Effector memory CD4-positive, alpha-beta T cell (primary cell): Measurements from ENCODE around the gene TRAPPC6A.

Experiments used
- DNase-seq, 3 donors: peaks; one replicate each; pipeline ENCODE4 v3.0.0-alpha.2; 2020
- H3K27ac ChIP-seq: 2 replicates; pipeline ENCODE4 v1.7.0; 2013; ENCODE audit warnings: mild to moderate bottlenecking, low read length, moderate library complexity; ENCODE audit not compliant: insufficient read depth, poor library complexity, severe bottlenecking
- H3K27me3 ChIP-seq: replicated peaks from 2 replicates; pipeline ENCODE4 v1.7.0; 2013; ENCODE audit warnings: mild to moderate bottlenecking, low read length; ENCODE audit not compliant: insufficient read depth, control insufficient read depth, poor library complexity, severe bottlenecking
- H3K36me3 ChIP-seq: 2 replicates; pipeline ENCODE4 v1.7.0; 2013; ENCODE audit warnings: mild to moderate bottlenecking, low read length, moderate library complexity; ENCODE audit not compliant: control insufficient read depth, insufficient read depth
- H3K4me1 ChIP-seq: 2 replicates; pipeline ENCODE4 v1.7.0; 2013; ENCODE audit warnings: low read length, mild to moderate bottlenecking; ENCODE audit not compliant: control insufficient read depth, insufficient read depth, poor library complexity, severe bottlenecking
- H3K4me3 ChIP-seq: 2 replicates; pipeline ENCODE4 v1.7.0; 2013; ENCODE audit warnings: low read length, low read depth, mild to moderate bottlenecking; ENCODE audit not compliant: insufficient read depth, poor library complexity, severe bottlenecking
- H3K9me3 ChIP-seq: 2 replicates; pipeline ENCODE4 v1.7.0; 2013; ENCODE audit warnings: mild to moderate bottlenecking, low read length, moderate library complexity; ENCODE audit not compliant: control insufficient read depth

Gene TRAPPC6A

GRCh38 chr19:45158503-45159209 is 19.4 kb downstream of the TRAPPC6A start:
- Histone ChIP-seq H3K4me1 (peaks cover 5% of the 10 kb centered on the region), H3K9me3 (no peaks in the 10 kb centered on the region), H3K27me3 (no peaks in the 10 kb centered on the region), H3K4me3 (no peak overlapping the region), H3K27ac (no peak overlapping the region), H3K36me3 (no peaks in the 10 kb centered on the region)
- no peak for DNase-seq

DNA sequence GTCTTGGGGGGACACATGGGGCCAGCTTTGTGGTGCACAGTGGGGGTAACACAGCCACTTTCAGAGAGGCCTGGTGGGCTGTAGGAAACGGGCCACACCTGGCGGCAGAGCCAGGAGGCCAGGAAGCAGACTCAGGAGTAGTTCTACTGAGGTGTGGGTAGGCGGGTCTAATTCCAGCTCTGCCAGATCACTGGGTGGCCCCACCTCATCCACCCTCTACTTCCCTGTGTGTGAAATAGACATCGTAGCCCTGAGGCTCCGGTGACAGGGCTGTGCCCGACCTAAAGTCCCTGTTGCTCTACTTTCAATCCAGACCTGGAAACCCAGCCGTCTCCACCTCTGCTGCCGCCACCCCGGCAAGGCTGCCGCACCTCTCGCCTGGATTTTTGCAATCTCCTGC is 21.3 kb downstream of the TRAPPC6A start:
- no peaks in the 10 kb centered on the region for H3K27me3 ChIP-seq

GRCh38 chr19:45156011-45156630 is 21.9 kb downstream of the TRAPPC6A start:
- Histone ChIP-seq H3K27me3 (no peaks in the 10 kb centered on the region), H3K27ac (no peak overlapping the region), H3K4me3 (no peak overlapping the region), H3K36me3 (no peaks in the 10 kb centered on the region), H3K4me1 (peaks cover 23% of the 10 kb centered on the region), H3K9me3 (no peaks in the 10 kb centered on the region)
- no peak for DNase-seq

More for the DNA sequence above, 21.3 kb downstream of the TRAPPC6A start:
- Histone ChIP-seq H3K4me3 (no peak overlapping the region), H3K9me3 (no peaks in the 10 kb centered on the region), H3K27ac (no peak overlapping the region), H3K36me3 (no peaks in the 10 kb centered on the region), H3K4me1 (peaks cover 23% of the 10 kb centered on the region)
- DNase-seq, result no peak

DNA sequence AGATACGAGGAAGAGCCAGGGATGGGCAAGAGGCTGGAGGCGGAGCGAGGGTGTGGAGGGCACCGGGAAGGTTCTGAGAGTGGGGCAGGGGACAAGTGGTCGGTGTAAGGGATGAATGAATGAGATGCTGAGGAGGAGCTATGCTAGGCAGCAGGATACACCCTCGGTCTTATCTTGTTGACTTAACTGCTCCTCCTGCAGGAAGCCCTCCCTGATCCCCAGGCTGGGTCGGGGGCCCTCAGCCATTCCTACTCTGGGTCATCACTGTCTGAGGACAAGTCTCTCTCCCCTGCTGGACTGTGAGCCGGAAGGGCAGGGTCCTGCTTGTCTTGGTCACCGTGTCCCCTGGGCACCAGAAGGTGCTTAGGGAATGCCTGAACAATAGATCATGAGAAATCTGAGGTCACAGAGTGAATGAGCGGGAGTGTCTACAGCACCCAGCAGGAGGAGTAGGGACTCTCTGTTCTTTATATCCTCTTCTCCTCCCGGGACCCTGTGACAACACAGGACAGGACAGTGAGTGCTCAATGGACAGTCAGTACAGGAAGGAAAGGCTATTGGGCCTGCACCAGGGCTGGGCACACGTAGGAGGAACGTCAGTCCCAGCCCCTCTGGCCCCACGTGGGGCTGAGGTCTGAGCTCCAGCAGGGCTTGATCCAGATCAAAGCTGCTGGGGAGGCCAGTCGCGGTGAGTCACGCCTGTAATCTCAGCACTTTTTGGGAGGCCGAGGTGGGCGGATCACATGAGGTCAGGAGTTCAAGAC is 23.8 kb downstream of the TRAPPC6A start:
- no peak for DNase-seq
- no peaks in the 10 kb centered on the region for H3K36me3 ChIP-seq
- no peaks in the 10 kb centered on the region for H3K9me3 ChIP-seq
- H3K27me3 ChIP-seq, result no peaks in the 10 kb centered on the region
- no peak overlapping the region for H3K27ac ChIP-seq
- peaks cover 23% of the 10 kb centered on the region for H3K4me1 ChIP-seq
- no peak overlapping the region for H3K4me3 ChIP-seq

DNA sequence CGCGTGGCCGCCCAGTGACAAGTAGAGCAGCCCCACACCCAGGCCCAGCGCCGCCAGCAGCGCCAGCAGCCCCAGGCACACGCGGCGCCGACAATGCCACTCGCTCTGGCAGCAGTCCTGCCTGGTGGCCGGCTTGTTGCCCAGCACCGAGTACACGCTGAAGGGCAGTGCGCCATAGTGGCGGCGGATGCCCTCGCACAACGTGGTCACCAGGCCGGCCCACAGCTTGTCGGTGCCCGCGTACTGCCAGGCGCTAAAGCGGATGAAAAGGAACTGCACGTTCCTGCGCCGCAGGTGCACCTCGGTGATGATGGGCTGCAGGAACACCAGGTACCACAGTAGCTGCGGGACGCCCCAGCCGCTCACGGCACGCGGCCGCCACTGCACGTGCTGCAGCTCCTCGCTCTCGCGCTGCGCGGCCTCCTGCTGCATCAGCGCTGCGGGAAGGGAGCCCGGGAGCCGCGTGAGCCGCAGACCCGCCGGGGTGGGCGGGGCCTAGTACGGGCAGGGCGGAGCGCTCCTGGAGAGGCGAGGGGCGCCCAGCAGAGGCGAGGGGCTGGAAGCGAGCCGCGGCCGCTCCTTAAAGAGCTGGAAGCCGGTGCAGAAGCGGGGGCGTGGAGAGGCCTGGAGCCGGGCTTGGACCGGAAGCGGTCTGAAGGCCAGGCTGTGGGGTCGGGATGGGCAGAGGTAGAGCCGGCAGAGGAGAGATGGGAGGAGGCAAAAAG is 24.5 kb downstream of the TRAPPC6A start:
- no peak overlapping the region for H3K27ac ChIP-seq
- peak overlapping the region; percentile 49 for H3K4me3 ChIP-seq
- peak; percentile 15 to 16 (median 15) for DNase-seq
- no peaks in the 10 kb centered on the region for H3K9me3 ChIP-seq
- H3K36me3 ChIP-seq, result no peaks in the 10 kb centered on the region
- peaks cover 23% of the 10 kb centered on the region for H3K4me1 ChIP-seq
- H3K27me3 ChIP-seq, result no peaks in the 10 kb centered on the region

GRCh38 chr19:45152504-45153338 is 25.3 kb downstream of the TRAPPC6A start:
- Histone ChIP-seq H3K27me3 (no peaks in the 10 kb centered on the region), H3K36me3 (no peaks in the 10 kb centered on the region), H3K9me3 (no peaks in the 10 kb centered on the region), H3K27ac (no peak overlapping the region), H3K4me3 (peak overlapping the region; percentile 49), H3K4me1 (peaks cover 23% of the 10 kb centered on the region)
- peak in 2 of 3 donors; percentile 12 to 18 for DNase-seq

GRCh38 chr19:45151821-45152503 is 26.1 kb downstream of the TRAPPC6A start:
- Histone ChIP-seq H3K27ac (no peak overlapping the region), H3K27me3 (no peaks in the 10 kb centered on the region), H3K9me3 (no peaks in the 10 kb centered on the region), H3K4me3 (peak overlapping the region; percentile 49), H3K4me1 (peaks cover 23% of the 10 kb centered on the region), H3K36me3 (no peaks in the 10 kb centered on the region)
- no peak for DNase-seq

DNA sequence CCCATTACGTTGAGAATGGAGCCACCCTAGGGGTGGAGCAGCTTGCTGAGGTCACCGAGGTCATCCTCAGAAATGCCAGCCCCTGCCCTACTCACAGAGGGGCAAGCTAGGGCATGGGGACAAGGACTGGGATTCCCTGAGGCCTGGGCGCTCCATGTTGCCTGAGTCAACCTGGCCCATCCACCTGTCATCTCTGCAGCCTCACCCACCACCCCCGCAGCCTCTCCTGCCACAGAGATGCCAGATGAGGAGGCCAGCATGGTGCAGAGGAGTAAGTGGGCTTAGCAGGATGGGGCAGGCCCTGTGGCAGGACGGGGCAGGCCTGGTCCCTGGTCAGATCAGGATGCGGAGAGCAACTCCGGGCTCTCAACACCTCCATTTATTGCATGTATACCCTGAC is 26.7 kb downstream of the TRAPPC6A start:
- Histone ChIP-seq H3K36me3 (peaks cover 3% of the 10 kb centered on the region), H3K4me1 (peaks cover 23% of the 10 kb centered on the region), H3K4me3 (no peak overlapping the region), H3K9me3 (no peaks in the 10 kb centered on the region), H3K27me3 (no peaks in the 10 kb centered on the region), H3K27ac (no peak overlapping the region)
- DNase-seq, result no peak
